H1 (cell line): Measurements from ENCODE around the gene DTD1. TPM values are rescaled to one million over a fixed set of nuclear protein-coding genes. Genes with fewer than 3 reads are reported as not detected.

Source experiments
- CTCF ChIA-PET: fragments of 300-600 bp; sonication (Branson Sonifier 250); formaldehyde crosslinking; loops from one replicate; lab custom pipeline; 2021; ENCODE audit not compliant: partially characterized antibody; lab: Charles Lee
- POLR2A ChIA-PET: fragments of 300-600 bp; sonication (Branson Sonifier 250); formaldehyde crosslinking; loops from one replicate; lab custom pipeline; 2021; ENCODE audit warnings: inconsistent platforms; ENCODE audit not compliant: partially characterized antibody; lab: Charles Lee
- DNase-seq, 2 experiments: peaks; one replicate each; pipeline versions ENCODE4 v3.0.0 to v3.0.0-alpha.2; 2010 to 2022; ENCODE audit warnings: low spot score in 2 of 2, low read depth in 1 of 2, mixed read lengths in 1 of 2
- FAIRE-seq: peaks from 2 replicates; lab custom pipeline; 2011; peaks lifted over from hg19 to GRCh38; lab: Jason Lieb, UNC
- H2AFZ ChIP-seq: 2 replicates; pipeline ENCODE4 v1.8.1; 2012; ENCODE audit warnings: low read length, inconsistent platforms
- H2AK5ac ChIP-seq: 2 replicates; pipeline ENCODE4 v1.6.1; 2013; ENCODE audit warnings: low read depth, low read length
- H2BK120ac ChIP-seq: replicated peaks from 2 replicates; pipeline ENCODE3; 2013; ENCODE audit warnings: low read depth, low read length, inconsistent platforms
- H2BK12ac ChIP-seq: 2 replicates; pipeline ENCODE4 v1.6.1; 2013; ENCODE audit warnings: low read depth, low read length
- H2BK15ac ChIP-seq: 2 replicates; pipeline ENCODE4 v1.6.1; 2013; ENCODE audit warnings: low read length
- H2BK20ac ChIP-seq: 2 replicates; pipeline ENCODE4 v1.6.1; 2013; ENCODE audit warnings: low read length
- H2BK5ac ChIP-seq: 2 replicates; pipeline ENCODE4 v1.6.1; 2013; ENCODE audit warnings: low read depth, low read length
- H3K14ac ChIP-seq: 2 replicates; pipeline ENCODE4 v1.6.1; 2013; ENCODE audit warnings: inconsistent platforms; ENCODE audit not compliant: insufficient read length
- H3K18ac ChIP-seq: 2 replicates; pipeline ENCODE4 v1.6.1; 2013; ENCODE audit warnings: low read length; ENCODE audit errors: extremely low read depth
- H3K23ac ChIP-seq: 2 replicates; pipeline ENCODE4 v1.6.1; 2013; ENCODE audit warnings: inconsistent platforms; ENCODE audit not compliant: insufficient read length
- H3K23me2 ChIP-seq: 2 replicates; pipeline ENCODE4 v1.6.1; 2013; ENCODE audit warnings: low read depth, low read length
- H3K27ac ChIP-seq: 2 replicates; pipeline ENCODE4 v1.6.1; 2011; ENCODE audit warnings: low read depth, low read length, inconsistent platforms
- H3K27me3 ChIP-seq, 4 experiments: replicated peaks in 1 of 4; 1 replicate in 1 of 4; 2 replicates in 3 of 4; pipeline versions ENCODE4 v1.6.1 to v1.8.1; 2011 to 2013; ENCODE audit warnings: low read length in 3 of 4, mild to moderate bottlenecking in 3 of 4, inconsistent platforms in 2 of 4, mixed read lengths in 2 of 4, moderate library complexity in 1 of 4; ENCODE audit not compliant: control insufficient read depth in 3 of 4, insufficient read depth in 3 of 4; ENCODE audit errors: extremely low read depth in 1 of 4
- H3K36me3 ChIP-seq, 4 experiments: 2 replicates each; pipeline versions ENCODE4 v1.6.1 to v1.8.1; 2011 to 2013; ENCODE audit warnings: mild to moderate bottlenecking in 4 of 4, low read length in 3 of 4, moderate library complexity in 2 of 4, control low read depth in 1 of 4, inconsistent platforms in 1 of 4; ENCODE audit not compliant: insufficient read depth in 4 of 4, control insufficient read depth in 2 of 4
- H3K4ac ChIP-seq: replicated peaks from 2 replicates; pipeline ENCODE3; 2013; ENCODE audit warnings: low read length, low read depth, mixed read lengths, inconsistent platforms; ENCODE audit not compliant: insufficient read length
- H3K4me1 ChIP-seq, 4 experiments: replicated peaks in 1 of 4; 1 replicate in 1 of 4; 2 replicates in 3 of 4; pipeline versions ENCODE4 v1.6.1 to v1.8.1; 2011 to 2013; ENCODE audit warnings: low read length in 3 of 4, inconsistent platforms in 2 of 4, mixed read lengths in 1 of 4; ENCODE audit not compliant: insufficient read depth in 4 of 4, control insufficient read depth in 3 of 4
- H3K4me2 ChIP-seq, 2 experiments: 2 replicates each; pipeline versions ENCODE4 v1.6.1 to v1.8.1; 2011 to 2013; ENCODE audit warnings: low read depth in 2 of 2, low read length in 2 of 2, control low read depth in 1 of 2, inconsistent platforms in 1 of 2, mild to moderate bottlenecking in 1 of 2; ENCODE audit not compliant: insufficient read depth in 1 of 2
- H3K4me3 ChIP-seq, 4 experiments: fragments of 200-600, 300-600 bp in 1 of 4; sonication (generic), shearing (Covaris generic), sonication (Bioruptor Twin) in 1 of 4; 2 replicates each; pipeline versions ENCODE4 v1.5.1 to v1.8.1; 2011 to 2016; ENCODE audit warnings: low read length in 4 of 4, low read depth in 3 of 4, control low read depth in 2 of 4, inconsistent platforms in 2 of 4, mild to moderate bottlenecking in 2 of 4, mixed read lengths in 1 of 4, moderate library complexity in 1 of 4; ENCODE audit not compliant: insufficient read depth in 2 of 4; ENCODE audit errors: extremely low read depth in 1 of 4
- H3K56ac ChIP-seq: replicated peaks from 2 replicates; pipeline ENCODE3; 2013; ENCODE audit warnings: low read depth, mild to moderate bottlenecking, mixed read lengths, low read length, inconsistent platforms; ENCODE audit not compliant: insufficient read length
- H3K79me1 ChIP-seq: 2 replicates; pipeline ENCODE4 v1.6.1; 2013; ENCODE audit warnings: low read depth, low read length, control low read depth
- H3K79me2 ChIP-seq, 2 experiments: 2 replicates each; pipeline versions ENCODE4 v1.6.1 to v1.8.1; 2012 to 2013; ENCODE audit warnings: low read length in 2 of 2, mild to moderate bottlenecking in 2 of 2, inconsistent platforms in 1 of 2; ENCODE audit not compliant: insufficient read depth in 2 of 2, control insufficient read depth in 1 of 2
- H3K9ac ChIP-seq, 4 experiments: replicated peaks in 1 of 4; 1 replicate in 1 of 4; 2 replicates in 3 of 4; pipeline versions ENCODE4 v1.6.1 to v1.8.1; 2011 to 2013; ENCODE audit warnings: low read depth in 3 of 4, low read length in 3 of 4, control low read depth in 2 of 4, mild to moderate bottlenecking in 2 of 4, moderate library complexity in 2 of 4, inconsistent platforms in 1 of 4; ENCODE audit errors: extremely low read depth in 1 of 4
- H3K9me3 ChIP-seq, 2 experiments: 2 replicates each; pipeline versions ENCODE4 v1.6.1 to v1.8.1; 2012 to 2013; ENCODE audit warnings: mild to moderate bottlenecking in 2 of 2, moderate library complexity in 2 of 2, control low read depth in 1 of 2, inconsistent platforms in 1 of 2, low read depth in 1 of 2, low read length in 1 of 2, mixed read lengths in 1 of 2; ENCODE audit not compliant: insufficient read depth in 2 of 2
- H4K20me1 ChIP-seq, 2 experiments: replicated peaks in 1 of 2; 2 replicates each; pipeline versions ENCODE3 to v1.8.1; 2011 to 2013; ENCODE audit warnings: inconsistent platforms in 2 of 2, low read length in 2 of 2, mild to moderate bottlenecking in 1 of 2; ENCODE audit not compliant: insufficient read depth in 2 of 2, control insufficient read depth in 1 of 2
- H4K5ac ChIP-seq: 2 replicates; pipeline ENCODE4 v1.6.1; 2013; ENCODE audit warnings: low read length, low read depth, mixed read lengths, inconsistent platforms; ENCODE audit not compliant: insufficient read length
- H4K8ac ChIP-seq: 2 replicates; pipeline ENCODE4 v1.8.0; 2013; ENCODE audit warnings: mild to moderate bottlenecking, moderate library complexity, low read length, inconsistent platforms; ENCODE audit not compliant: insufficient read depth; ENCODE audit errors: extremely low read depth
- H4K91ac ChIP-seq: replicated peaks from 2 replicates; pipeline ENCODE3; 2013; ENCODE audit warnings: low read length, mixed read lengths, inconsistent platforms; ENCODE audit not compliant: insufficient read length
- BACH1 ChIP-seq: IDR thresholded peaks from 2 replicates; pipeline ENCODE4 v1.6.1; 2012; ENCODE audit warnings: low read length, improper control_type of control experiment
- BCL11A ChIP-seq, 2 experiments: IDR thresholded peaks; one replicate each; pipeline ENCODE4 v1.6.1; 2011; ENCODE audit warnings: low read depth in 2 of 2, low read length in 2 of 2, mild to moderate bottlenecking in 2 of 2
- CBX8 ChIP-seq: fragments of 300-800, 300-1000 bp; sonication (generic); IDR thresholded peaks from 2 replicates; pipeline ENCODE4 v1.7.1; 2016; ENCODE audit warnings: low read depth, low read length, borderline replicate concordance
- CREB1 ChIP-seq: IDR thresholded peaks from 2 replicates; pipeline ENCODE4 v1.6.1; 2012; ENCODE audit warnings: inconsistent platforms
- EGR1 ChIP-seq: IDR thresholded peaks from 2 replicates; pipeline ENCODE4 v1.6.1; 2011; ENCODE audit warnings: low read depth, low read length, borderline replicate concordance
- EZH2 ChIP-seq: fragments of 200-600 bp; sonication (generic); IDR thresholded peaks from 2 replicates; pipeline ENCODE4 v1.7.1; 2012; ENCODE audit warnings: low read depth, mild to moderate bottlenecking, moderate library complexity, low read length, inconsistent platforms; ENCODE audit not compliant: severe bottlenecking
- RNF2 ChIP-seq: fragments of 200-900, 300-1000 bp; sonication (generic); IDR thresholded peaks from 2 replicates; pipeline ENCODE4 v1.7.1; 2016; ENCODE audit warnings: borderline replicate concordance, low read depth, mild to moderate bottlenecking, antibody characterized with exemption, low read length; ENCODE audit not compliant: poor library complexity, severe bottlenecking; ENCODE audit errors: missing control alignments
- SIRT6 ChIP-seq: IDR thresholded peaks from one replicate; pipeline ENCODE4 v1.7.1; 2012; ENCODE audit warnings: low read length, inconsistent platforms
- SP4 ChIP-seq: IDR thresholded peaks from 2 replicates; pipeline ENCODE4 v1.6.1; 2012; ENCODE audit warnings: low read length, inconsistent platforms
- WGBS, 2 experiments: shearing (Covaris generic) in 1 of 2; methylation state at CpG; one replicate each; pipeline versions ENCODE4 v1.1.6 to v1.1.7; 2013 to 2015; ENCODE audit warnings: low lambda C conversion rate in 2 of 2, mixed read lengths in 2 of 2, inconsistent platforms in 1 of 2, low coverage in 1 of 2, missing lambda C conversion rate in 1 of 2; ENCODE audit not compliant: insufficient replicate concordance in 2 of 2, insufficient coverage in 1 of 2, insufficient read length in 1 of 2; ENCODE audit errors: extremely low coverage in 1 of 2, missing lambda C conversion rate in 1 of 2; 5-methylcytosine and 5-hydroxymethylcytosine counted together
- polyA plus RNA-seq, 7 experiments: library from polyadenylated mRNA; depleted of rRNA in 3 of 7; stranded (reverse) in 5 of 7; unstranded in 2 of 7; fragments of >200 nt in 5 of 7; fragments of 200-250 nt in 2 of 7; gene quantifications; 1 replicate in 5 of 7; 2 replicates in 1 of 7; 4 replicates in 1 of 7; pipeline versions ENCODE4 v1.2.1 to v1.2.3, GENCODE V29; 2011 to 2013; ENCODE audit warnings: missing spikeins in 2 of 7, mixed read lengths in 2 of 7
- total RNA-seq: library from RNA; stranded (reverse); fragmentation: NEBNext Ultra II Directional; extraction: Animal tissue kit (Norgen Biotek cat#: 25700); gene quantifications from 2 replicates; pipeline ENCODE4 v1.2.1, GENCODE V29; 2021

Gene DTD1
- total and polyA plus RNA-seq, 2 of the 8 experiments (the other 6 are each of a cell fraction or from before 2014, with no cell fraction given), result 49.7 to 66.6 TPM

DNA sequence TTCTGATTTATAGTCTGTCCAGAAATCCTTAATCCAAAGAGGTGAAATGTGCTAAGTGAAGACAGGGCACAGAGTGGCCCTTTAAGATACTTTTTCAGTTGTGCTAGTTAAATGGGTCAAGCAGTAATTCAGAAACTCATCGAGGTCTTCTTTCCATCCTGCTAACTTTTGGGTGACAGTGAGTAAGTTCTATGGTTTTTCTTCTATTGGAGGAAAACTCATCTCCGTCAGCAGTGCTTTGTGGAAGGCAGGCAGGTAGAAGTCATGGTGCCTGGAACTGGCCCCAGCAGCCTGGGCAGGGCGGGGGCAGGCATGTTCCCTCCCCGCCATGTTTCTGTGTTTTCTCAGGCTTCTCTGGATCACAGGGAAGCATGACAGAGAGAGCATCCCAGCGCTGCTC lies 159.2 kb downstream of the DTD1 start:
- no peaks in the 10 kb centered on the region; a peak in 1 of 7 replicates for H3K27me3 ChIP-seq
- no peak overlapping the region for H2AFZ ChIP-seq
- H2BK120ac ChIP-seq, result no peak overlapping the region
- no peak overlapping the region for H3K14ac ChIP-seq
- POLR2A ChIA-PET, result no interaction called here
- no peaks in the 10 kb centered on the region for H3K36me3 ChIP-seq
- peaks cover 0 to 2% (median 0%) of the 10 kb centered on the region in 4 experiments; a peak in 2 of 7 replicates for H3K4me1 ChIP-seq
- CTCF ChIA-PET, result no interaction called here
- no peak for FAIRE-seq
- DNase-seq, result no peak
- H3K18ac ChIP-seq, result no peak overlapping the region
- H3K79me1 ChIP-seq, result no peaks in the 10 kb centered on the region; the same call in 1 of the 2 replicates
- no peak overlapping the region for H3K4me3 ChIP-seq
- no peak overlapping the region; the same call in 1 of the 2 replicates for H2BK20ac ChIP-seq
- no peak overlapping the region for H4K5ac ChIP-seq
- no peaks in the 10 kb centered on the region for H3K23me2 ChIP-seq
- no peak overlapping the region for H2BK5ac ChIP-seq
- no peak overlapping the region for H2BK12ac ChIP-seq
- no peaks in the 10 kb centered on the region for H4K20me1 ChIP-seq
- H3K4me2 ChIP-seq, result no peak overlapping the region
- H3K4ac ChIP-seq, result no peak overlapping the region
- WGBS, 2 experiments, result 84% methylated on average over 5 of the region's 5 CpGs; no CpG with 5 or more reads in 1 of the 2 experiments
- no peak overlapping the region for H2BK15ac ChIP-seq
- no peak overlapping the region for H3K27ac ChIP-seq
- H3K9ac ChIP-seq, result no peak overlapping the region
- H3K9me3 ChIP-seq, result no peaks in the 10 kb centered on the region
- H3K79me2 ChIP-seq, result no peaks in the 10 kb centered on the region
- H3K56ac ChIP-seq, result no peak overlapping the region
- no peak overlapping the region for H4K91ac ChIP-seq
- no peak overlapping the region for H3K23ac ChIP-seq
- TF ChIP-seq EGR1 (no peak), CREB1 (no peak), SIRT6 (no peak), RNF2 (no peak), EZH2 (no peak), BCL11A (IDR thresholded peaks at IDR 0.05; ENCODE audit: low read depth in 2 of 2, low read length in 2 of 2) (no peak), SP4 (no peak), BACH1 (no peak), CBX8 (no peak)
- no peak overlapping the region for H4K8ac ChIP-seq
- H2AK5ac ChIP-seq, result no peak overlapping the region
